GM13976 (cell line): ENCODE results near the gene NEDD9.

ENCODE experiments used
- DNase-seq: peaks from one replicate; pipeline ENCODE4 v3.0.0; 2012; ENCODE audit warnings: low spot score
- in situ Hi-C: fragments of 300-500 bp; cut with MboI; formaldehyde crosslinking; loops from one replicate; pipeline ENCODE4 v1.12.0; 2022; ENCODE audit warnings: low sequenced_read_pairs, mixed read lengths, inconsistent platforms; ENCODE audit not compliant: unreplicated experiment
- TF ChIP-seq, protein P1 (sequence below): IDR thresholded peaks from 2 replicates; pipeline ENCODE4 v1.5.1; 2012; ENCODE audit warnings: borderline replicate concordance, mild to moderate bottlenecking; ENCODE audit not compliant: insufficient read depth; ENCODE audit errors: extremely low read depth, missing control alignments, control extremely low read depth

The NEDD9 gene

GRCh38 chr6:11162262-11162661 lies 70.2 kb downstream of the NEDD9 start:
- TF ChIP-seq, protein P1, sequence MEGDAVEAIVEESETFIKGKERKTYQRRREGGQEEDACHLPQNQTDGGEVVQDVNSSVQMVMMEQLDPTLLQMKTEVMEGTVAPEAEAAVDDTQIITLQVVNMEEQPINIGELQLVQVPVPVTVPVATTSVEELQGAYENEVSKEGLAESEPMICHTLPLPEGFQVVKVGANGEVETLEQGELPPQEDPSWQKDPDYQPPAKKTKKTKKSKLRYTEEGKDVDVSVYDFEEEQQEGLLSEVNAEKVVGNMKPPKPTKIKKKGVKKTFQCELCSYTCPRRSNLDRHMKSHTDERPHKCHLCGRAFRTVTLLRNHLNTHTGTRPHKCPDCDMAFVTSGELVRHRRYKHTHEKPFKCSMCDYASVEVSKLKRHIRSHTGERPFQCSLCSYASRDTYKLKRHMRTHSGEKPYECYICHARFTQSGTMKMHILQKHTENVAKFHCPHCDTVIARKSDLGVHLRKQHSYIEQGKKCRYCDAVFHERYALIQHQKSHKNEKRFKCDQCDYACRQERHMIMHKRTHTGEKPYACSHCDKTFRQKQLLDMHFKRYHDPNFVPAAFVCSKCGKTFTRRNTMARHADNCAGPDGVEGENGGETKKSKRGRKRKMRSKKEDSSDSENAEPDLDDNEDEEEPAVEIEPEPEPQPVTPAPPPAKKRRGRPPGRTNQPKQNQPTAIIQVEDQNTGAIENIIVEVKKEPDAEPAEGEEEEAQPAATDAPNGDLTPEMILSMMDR = no peak
- in situ Hi-C loops = no loop called here
- no peak for DNase-seq

- TF ChIP-seq, protein P1 = no peak
- DNase-seq = no peak
- in situ Hi-C loops = no loop called here
Measured at GRCh38 chr6:11161031-11161956, 71.2 kb downstream of the NEDD9 start.

DNA sequence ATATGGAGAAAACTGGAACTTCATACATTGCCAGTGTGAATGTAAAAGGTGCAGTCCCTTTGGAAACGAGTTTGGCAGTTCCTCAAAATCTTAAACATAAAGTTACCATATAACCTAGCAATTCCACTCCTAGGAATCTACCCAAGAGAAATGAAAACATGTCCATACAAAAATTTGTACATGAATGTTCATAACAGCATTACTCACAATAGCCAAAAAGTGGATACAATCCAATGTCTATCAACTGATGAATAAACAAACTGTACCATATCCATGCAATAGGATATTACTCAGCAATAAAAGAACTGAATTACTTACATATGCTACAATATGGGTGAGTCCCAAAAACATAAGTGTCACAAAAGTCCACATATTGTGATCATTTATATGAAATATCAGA lies 72.3 kb downstream of the NEDD9 start:
- TF ChIP-seq, protein P1 = no peak
- no peak for DNase-seq
- in situ Hi-C loops = no loop called here

GRCh38 chr6:11155589-11155988 lies 76.9 kb downstream of the NEDD9 start:
- in situ Hi-C loops = no loop called here
- TF ChIP-seq, protein P1 = no peak
- no peak for DNase-seq

- TF ChIP-seq, protein P1 = no peak
- no peak for DNase-seq
- in situ Hi-C loops = no loop called here
Measured at GRCh38 chr6:11153447-11153846, 79.0 kb downstream of the NEDD9 start.

DNA sequence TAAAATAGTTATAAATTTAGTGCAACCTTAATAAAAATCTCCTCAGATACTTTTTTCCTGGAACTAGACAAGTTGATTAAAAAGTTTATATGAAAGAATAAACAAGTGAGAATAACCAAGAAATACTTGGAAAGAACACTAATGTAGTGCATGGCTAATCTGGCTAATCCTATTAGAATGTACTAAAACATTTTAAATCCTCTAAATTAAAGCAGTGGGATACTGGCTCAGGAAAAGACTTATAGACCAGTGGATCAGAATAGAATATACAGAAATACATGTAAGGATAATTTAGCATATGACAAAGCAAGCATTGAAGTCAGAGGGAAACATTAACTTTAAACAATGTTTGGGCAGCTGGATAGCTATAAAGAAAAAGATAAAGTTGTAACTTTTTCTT lies 79.9 kb downstream of the NEDD9 start:
- TF ChIP-seq, protein P1 = no peak
- in situ Hi-C loops = no loop called here
- DNase-seq = no peak
